ENCODE data around the gene CNTN4. TPM values are rescaled to one million over a fixed set of nuclear protein-coding genes. Genes with fewer than 3 reads are reported as not detected.
"Not testable (repeated sequence)": the region's sequence is repeated elsewhere in the genome, so short reads cannot be mapped to it uniquely, and the experiment has no call there.

Gene CNTN4
- total RNA-seq, 4 donors from 2014 or later: 5.8 to 15.5 (median 9.0) TPM

DNA sequence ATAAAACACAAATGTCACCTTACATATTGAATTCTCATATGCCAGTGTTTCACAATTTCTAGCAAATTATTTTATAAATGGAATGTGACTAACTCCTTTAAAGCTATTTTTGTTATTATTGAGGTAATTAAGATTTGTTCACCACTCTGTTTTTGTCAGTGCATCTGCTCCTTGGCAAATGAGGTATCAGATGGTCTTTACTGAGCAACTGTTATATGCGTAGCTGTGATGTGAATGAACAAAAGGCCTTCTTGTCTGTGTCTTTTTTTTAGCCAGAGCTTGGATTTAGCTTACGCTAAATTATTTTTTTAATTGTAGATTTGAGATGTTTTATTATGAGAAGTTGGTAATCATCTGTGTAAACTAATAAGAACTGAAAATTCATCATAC lies 886.2 kb downstream of the CNTN4 start:
- H3K36me3 ChIP-seq: no peaks in the 10 kb centered on the region
- H3K9me3 ChIP-seq: no peaks in the 10 kb centered on the region
- no peaks in the 10 kb centered on the region for H3K4me1 ChIP-seq
- TF ChIP-seq EP300 (IDR thresholded peaks at IDR 0.05): no peak
- no peak for TF ChIP-seq POLR2A (IDR thresholded peaks at IDR 0.05)
- TF ChIP-seq, protein P1, sequence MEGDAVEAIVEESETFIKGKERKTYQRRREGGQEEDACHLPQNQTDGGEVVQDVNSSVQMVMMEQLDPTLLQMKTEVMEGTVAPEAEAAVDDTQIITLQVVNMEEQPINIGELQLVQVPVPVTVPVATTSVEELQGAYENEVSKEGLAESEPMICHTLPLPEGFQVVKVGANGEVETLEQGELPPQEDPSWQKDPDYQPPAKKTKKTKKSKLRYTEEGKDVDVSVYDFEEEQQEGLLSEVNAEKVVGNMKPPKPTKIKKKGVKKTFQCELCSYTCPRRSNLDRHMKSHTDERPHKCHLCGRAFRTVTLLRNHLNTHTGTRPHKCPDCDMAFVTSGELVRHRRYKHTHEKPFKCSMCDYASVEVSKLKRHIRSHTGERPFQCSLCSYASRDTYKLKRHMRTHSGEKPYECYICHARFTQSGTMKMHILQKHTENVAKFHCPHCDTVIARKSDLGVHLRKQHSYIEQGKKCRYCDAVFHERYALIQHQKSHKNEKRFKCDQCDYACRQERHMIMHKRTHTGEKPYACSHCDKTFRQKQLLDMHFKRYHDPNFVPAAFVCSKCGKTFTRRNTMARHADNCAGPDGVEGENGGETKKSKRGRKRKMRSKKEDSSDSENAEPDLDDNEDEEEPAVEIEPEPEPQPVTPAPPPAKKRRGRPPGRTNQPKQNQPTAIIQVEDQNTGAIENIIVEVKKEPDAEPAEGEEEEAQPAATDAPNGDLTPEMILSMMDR (IDR thresholded peaks at IDR 0.05): no peak
- no peak for TF ChIP-seq POLR2AphosphoS5 (IDR thresholded peaks at IDR 0.05)
- H3K4me3 ChIP-seq: no peak overlapping the region
- no peaks in the 10 kb centered on the region for H3K27me3 ChIP-seq
- H3K27ac ChIP-seq: no peak overlapping the region
- no peak for ATAC-seq
- WGBS, 2 donors (ENCODE audit: low coverage in 1 of 2): 89% methylated on average over 2 of the region's 2 CpGs

DNA sequence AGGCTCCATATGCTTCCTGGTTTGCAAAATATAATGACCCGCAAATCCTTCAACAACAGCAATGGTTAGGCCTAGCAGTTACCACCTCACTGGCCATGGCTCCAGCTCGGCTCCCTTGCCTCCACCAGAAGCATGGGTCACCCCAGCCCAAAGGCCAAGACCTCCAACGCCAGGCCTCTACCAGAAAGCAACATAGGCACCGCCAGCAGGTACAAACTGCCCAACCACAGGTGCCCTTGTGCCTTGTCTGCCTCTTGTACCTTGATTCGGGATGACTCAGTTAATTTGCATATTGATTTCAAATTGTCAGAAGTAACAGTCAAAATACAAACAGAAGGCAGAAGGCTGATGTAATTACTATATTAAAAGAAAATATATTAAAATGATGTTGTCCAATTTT lies 886.8 kb downstream of the CNTN4 start:
- Histone ChIP-seq H3K4me3 (no peak overlapping the region), H3K27ac (no peak overlapping the region), H3K36me3 (no peaks in the 10 kb centered on the region), H3K27me3 (no peaks in the 10 kb centered on the region), H3K4me1 (no peaks in the 10 kb centered on the region), H3K9me3 (no peaks in the 10 kb centered on the region)
- ATAC-seq: no peak
- TF ChIP-seq, protein P1 (IDR thresholded peaks at IDR 0.05): no peak
- no peak for TF ChIP-seq POLR2AphosphoS5 (IDR thresholded peaks at IDR 0.05)
- no peak for TF ChIP-seq POLR2A (IDR thresholded peaks at IDR 0.05)
- TF ChIP-seq EP300 (IDR thresholded peaks at IDR 0.05): no peak
- 89 to 100% methylated on average over 1 to 2 of the region's 5 CpGs for WGBS, 2 donors (ENCODE audit: low coverage in 1 of 2)

- Histone ChIP-seq H3K27me3 (no peaks in the 10 kb centered on the region), H3K36me3 (no peaks in the 10 kb centered on the region), H3K9me3 (no peaks in the 10 kb centered on the region), H3K4me3 (no peak overlapping the region), H3K4me1 (no peaks in the 10 kb centered on the region), H3K27ac (no peak overlapping the region)
- ATAC-seq: no peak
- no peak for TF ChIP-seq POLR2AphosphoS5 (IDR thresholded peaks at IDR 0.05)
- TF ChIP-seq, protein P1 (IDR thresholded peaks at IDR 0.05): no peak
- no peak for TF ChIP-seq POLR2A (IDR thresholded peaks at IDR 0.05)
- TF ChIP-seq EP300 (IDR thresholded peaks at IDR 0.05): no peak
- WGBS, 2 donors (ENCODE audit: low coverage in 1 of 2): 65 to 100% methylated on average over 1 to 2 of the region's 2 CpGs
These were observed 893.9 kb downstream of the CNTN4 start for GRCh38 chr3:2992534-2992933.

DNA sequence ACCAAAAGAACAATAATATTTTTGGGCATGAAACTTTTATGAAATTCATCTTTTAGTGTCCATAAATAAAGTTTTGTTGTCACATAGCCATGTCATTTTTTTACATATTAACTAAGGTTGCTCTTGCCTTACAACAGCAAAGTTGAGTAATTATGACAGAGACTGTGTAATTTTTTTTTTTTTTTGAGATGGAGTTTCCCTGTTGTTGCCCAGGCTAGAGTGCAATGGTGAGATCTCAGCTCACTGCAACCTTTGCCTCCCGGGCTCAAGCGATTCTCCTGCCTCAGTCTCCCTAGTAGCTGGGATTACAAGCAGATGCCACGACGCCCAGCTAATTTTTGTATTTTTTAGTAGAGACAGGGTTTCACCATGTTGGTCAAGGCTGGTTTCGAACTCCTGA lies 894.5 kb downstream of the CNTN4 start:
- not testable (repeated sequence) for H3K9me3 ChIP-seq, H3K36me3 ChIP-seq, H3K27me3 ChIP-seq, H3K27ac ChIP-seq, H3K4me3 ChIP-seq, H3K4me1 ChIP-seq, ATAC-seq
- WGBS, 2 donors (ENCODE audit: low coverage in 1 of 2): 90 to 96% methylated on average over 2 to 5 of the region's 5 CpGs

DNA sequence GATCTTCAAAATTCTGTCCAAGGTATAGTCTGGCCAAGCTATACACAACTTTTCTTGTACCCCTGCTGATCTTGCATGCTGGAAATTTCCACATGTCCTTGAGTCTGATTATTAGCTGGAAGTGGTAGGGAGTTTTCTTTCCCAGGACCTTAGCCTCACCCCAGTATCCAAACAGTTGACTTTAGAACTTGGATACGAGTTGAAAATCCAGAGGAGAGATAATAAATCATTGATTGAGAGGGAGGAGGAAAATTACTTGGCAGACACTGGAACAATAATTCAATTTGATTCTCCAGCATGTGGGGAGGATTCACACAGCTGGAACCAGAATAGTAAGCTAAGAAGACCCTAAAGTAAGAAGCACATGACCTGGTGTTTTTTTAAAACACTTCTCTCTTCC lies 895.1 kb downstream of the CNTN4 start:
- H3K4me1 ChIP-seq: no peaks in the 10 kb centered on the region
- no peak for TF ChIP-seq POLR2AphosphoS5 (IDR thresholded peaks at IDR 0.05)
- TF ChIP-seq POLR2A (IDR thresholded peaks at IDR 0.05): no peak
- TF ChIP-seq, protein P1 (IDR thresholded peaks at IDR 0.05): no peak
- no peaks in the 10 kb centered on the region for H3K36me3 ChIP-seq
- no peak for ATAC-seq
- H3K27me3 ChIP-seq: no peaks in the 10 kb centered on the region
- H3K27ac ChIP-seq: no peak overlapping the region
- WGBS, 2 donors (ENCODE audit: low coverage in 1 of 2): 0 to 8% methylated on average over 1 of the region's 1 CpG
- H3K4me3 ChIP-seq: no peak overlapping the region
- no peaks in the 10 kb centered on the region for H3K9me3 ChIP-seq

DNA sequence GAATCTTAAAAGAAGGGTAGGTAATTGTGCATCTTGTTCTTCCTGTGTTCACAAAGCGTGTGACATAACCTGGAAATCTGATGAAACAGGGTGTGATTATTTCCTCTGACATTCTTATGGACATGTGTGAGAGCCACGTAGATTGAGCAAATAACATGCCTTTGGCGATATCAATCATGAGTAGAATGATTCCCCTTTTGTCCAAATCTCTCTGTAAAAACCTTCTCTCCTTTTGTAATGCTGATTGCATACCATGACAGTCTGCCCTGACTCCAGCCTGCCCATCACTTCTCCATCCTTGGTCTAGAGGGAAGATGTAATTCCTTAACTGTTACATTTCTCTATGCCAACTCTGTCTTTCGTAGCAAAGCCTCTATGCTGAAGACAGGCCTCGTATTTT lies 896.5 kb downstream of the CNTN4 start:
- 94 to 100% methylated on average over 3 to 4 of the region's 5 CpGs for WGBS, 2 donors (ENCODE audit: low coverage in 1 of 2)
- no peak for ATAC-seq
- Histone ChIP-seq H3K4me1 (no peaks in the 10 kb centered on the region), H3K36me3 (no peaks in the 10 kb centered on the region), H3K4me3 (no peak overlapping the region), H3K27ac (no peak overlapping the region), H3K27me3 (no peaks in the 10 kb centered on the region), H3K9me3 (no peaks in the 10 kb centered on the region)
- TF ChIP-seq POLR2AphosphoS5 (IDR thresholded peaks at IDR 0.05) (no peak), POLR2A (IDR thresholded peaks at IDR 0.05) (no peak)

All from gastroesophageal sphincter (tissue), 4 donors.